Measurements from ENCODE around the gene UTF1. TPM values are rescaled to one million over a fixed set of nuclear protein-coding genes. Genes with fewer than 3 reads are reported as not detected.

UTF1 gene
- total RNA-seq, 1 donor from 2014 or later = not detected

DNA sequence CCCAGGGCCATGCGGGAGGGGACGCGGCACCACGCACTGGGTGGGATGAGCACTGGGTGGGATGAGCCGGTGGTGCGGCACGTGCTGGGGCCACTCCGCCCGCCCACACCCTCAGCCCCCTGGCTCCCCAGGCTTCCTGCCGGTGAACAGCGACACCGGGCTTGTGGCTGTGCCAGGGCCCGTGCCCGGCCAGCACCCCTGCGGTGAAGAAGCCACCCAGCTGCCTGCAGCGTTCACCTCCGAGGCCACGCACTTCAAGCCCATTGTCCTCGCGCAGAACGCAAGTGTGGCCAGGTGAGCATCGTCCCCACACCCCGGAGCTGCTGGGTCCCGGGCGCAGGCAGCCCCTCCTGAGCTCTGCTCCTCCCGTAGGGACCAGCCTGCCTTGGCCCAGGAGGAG, 31.8 kb upstream of the UTF1 start:
- peaks cover 5% of the 10 kb centered on the region for H3K4me1 Mint-ChIP-seq
- H3K79me2 ChIP-seq (ENCODE audit: low read depth) = no peaks in the 10 kb centered on the region
- peaks cover 8% of the 10 kb centered on the region for H3K27me3 Mint-ChIP-seq (ENCODE audit: insufficient read depth, low read depth)
- no peaks in the 10 kb centered on the region for H3K4me1 ChIP-seq
- H3K36me3 ChIP-seq = no peaks in the 10 kb centered on the region
- TF ChIP-seq EZH2 (IDR thresholded peaks at IDR 0.05) (no peak), EZH2phosphoT487 (IDR thresholded peaks at IDR 0.05) (no peak)
- TF ChIP-seq, protein P1, sequence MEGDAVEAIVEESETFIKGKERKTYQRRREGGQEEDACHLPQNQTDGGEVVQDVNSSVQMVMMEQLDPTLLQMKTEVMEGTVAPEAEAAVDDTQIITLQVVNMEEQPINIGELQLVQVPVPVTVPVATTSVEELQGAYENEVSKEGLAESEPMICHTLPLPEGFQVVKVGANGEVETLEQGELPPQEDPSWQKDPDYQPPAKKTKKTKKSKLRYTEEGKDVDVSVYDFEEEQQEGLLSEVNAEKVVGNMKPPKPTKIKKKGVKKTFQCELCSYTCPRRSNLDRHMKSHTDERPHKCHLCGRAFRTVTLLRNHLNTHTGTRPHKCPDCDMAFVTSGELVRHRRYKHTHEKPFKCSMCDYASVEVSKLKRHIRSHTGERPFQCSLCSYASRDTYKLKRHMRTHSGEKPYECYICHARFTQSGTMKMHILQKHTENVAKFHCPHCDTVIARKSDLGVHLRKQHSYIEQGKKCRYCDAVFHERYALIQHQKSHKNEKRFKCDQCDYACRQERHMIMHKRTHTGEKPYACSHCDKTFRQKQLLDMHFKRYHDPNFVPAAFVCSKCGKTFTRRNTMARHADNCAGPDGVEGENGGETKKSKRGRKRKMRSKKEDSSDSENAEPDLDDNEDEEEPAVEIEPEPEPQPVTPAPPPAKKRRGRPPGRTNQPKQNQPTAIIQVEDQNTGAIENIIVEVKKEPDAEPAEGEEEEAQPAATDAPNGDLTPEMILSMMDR (IDR thresholded peaks at IDR 0.05) = no peak
- H3K36me3 Mint-ChIP-seq = peaks cover 1% of the 10 kb centered on the region
- no peaks in the 10 kb centered on the region for H3K9me3 ChIP-seq (ENCODE audit: low read depth)
- no peaks in the 10 kb centered on the region for H3F3A ChIP-seq (ENCODE audit: low read depth)
- no peak overlapping the region for H3K27ac ChIP-seq
- no peak overlapping the region for H3K4me2 ChIP-seq
- H3K27ac Mint-ChIP-seq = no peak overlapping the region
- H2AFZ ChIP-seq (replicated peaks) = no peak overlapping the region
- peaks cover 4% of the 10 kb centered on the region for H3K9me3 Mint-ChIP-seq
- H3K4me3 ChIP-seq = no peak overlapping the region
- no peaks in the 10 kb centered on the region for H3K27me3 ChIP-seq
- H4K20me1 ChIP-seq (ENCODE audit: low read depth) = no peaks in the 10 kb centered on the region
- no peak for DNase-seq (ENCODE audit: low spot score)
- H3K9ac ChIP-seq = no peak overlapping the region
- no peak overlapping the region for H3K4me3 Mint-ChIP-seq

GRCh38 chr10:133198621-133199487, 31.2 kb upstream of the UTF1 start:
- no peak for DNase-seq (ENCODE audit: low spot score)
- H3F3A ChIP-seq (ENCODE audit: low read depth) = no peaks in the 10 kb centered on the region
- H3K9me3 Mint-ChIP-seq = no peaks in the 10 kb centered on the region
- no peaks in the 10 kb centered on the region for H3K79me2 ChIP-seq (ENCODE audit: low read depth)
- no peaks in the 10 kb centered on the region for H4K20me1 ChIP-seq (ENCODE audit: low read depth)
- H3K36me3 Mint-ChIP-seq = peaks cover 1% of the 10 kb centered on the region
- no peak overlapping the region for H3K27ac Mint-ChIP-seq
- H3K9ac ChIP-seq = no peak overlapping the region
- H3K4me3 ChIP-seq = no peak overlapping the region
- no peak overlapping the region for H3K27ac ChIP-seq
- peaks cover 6% of the 10 kb centered on the region for H3K27me3 Mint-ChIP-seq (ENCODE audit: insufficient read depth, low read depth)
- H3K4me1 ChIP-seq = no peaks in the 10 kb centered on the region
- H3K4me2 ChIP-seq = no peak overlapping the region
- H3K4me1 Mint-ChIP-seq = peaks cover 5% of the 10 kb centered on the region
- H3K36me3 ChIP-seq = no peaks in the 10 kb centered on the region
- H3K4me3 Mint-ChIP-seq = no peak overlapping the region
- TF ChIP-seq EZH2 (IDR thresholded peaks at IDR 0.05) = no peak
- TF ChIP-seq EZH2phosphoT487 (IDR thresholded peaks at IDR 0.05) = no peak
- TF ChIP-seq, protein P1 (IDR thresholded peaks at IDR 0.05) = no peak
- H2AFZ ChIP-seq (replicated peaks) = no peak overlapping the region
- H3K27me3 ChIP-seq = no peaks in the 10 kb centered on the region
- H3K9me3 ChIP-seq (ENCODE audit: low read depth) = no peaks in the 10 kb centered on the region

DNA sequence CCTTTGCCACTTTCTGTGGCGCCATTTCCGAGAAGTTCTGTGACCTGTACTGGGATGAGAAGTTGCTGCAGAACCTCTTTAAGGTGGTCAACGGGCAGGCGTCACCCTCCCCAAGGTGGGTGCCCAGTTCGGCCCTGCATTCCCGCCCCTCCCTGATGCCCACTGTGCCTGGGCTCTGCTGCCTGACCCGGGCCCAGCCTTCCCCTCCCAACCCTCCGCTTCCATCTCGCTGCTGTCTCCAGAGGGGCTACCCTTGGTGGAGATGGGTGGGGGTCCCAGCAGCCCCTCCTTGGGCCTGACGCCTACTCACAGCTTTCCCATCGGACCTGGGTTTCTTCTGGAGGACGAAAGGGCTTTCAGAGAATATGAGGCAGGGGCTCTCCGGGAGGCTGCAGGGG, 30.5 kb upstream of the UTF1 start:
- Histone ChIP-seq H3K79me2 (ENCODE audit: low read depth) (no peaks in the 10 kb centered on the region), H3K4me3 (no peak overlapping the region), H3K27me3 (no peaks in the 10 kb centered on the region), H2AFZ (replicated peaks) (no peak overlapping the region), H3F3A (ENCODE audit: low read depth) (no peaks in the 10 kb centered on the region), H3K4me2 (no peak overlapping the region), H3K9ac (no peak overlapping the region), H3K27ac (no peak overlapping the region), H3K9me3 (ENCODE audit: low read depth) (no peaks in the 10 kb centered on the region), H3K4me1 (no peaks in the 10 kb centered on the region), H4K20me1 (ENCODE audit: low read depth) (no peaks in the 10 kb centered on the region), H3K36me3 (no peaks in the 10 kb centered on the region)
- Mint-ChIP-seq H3K9me3 (no peaks in the 10 kb centered on the region), H3K4me3 (no peak overlapping the region), H3K27ac (no peak overlapping the region), H3K36me3 (peaks cover 1% of the 10 kb centered on the region), H3K27me3 (ENCODE audit: insufficient read depth, low read depth) (peaks cover 7% of the 10 kb centered on the region), H3K4me1 (peaks cover 5% of the 10 kb centered on the region)
- no peak for DNase-seq (ENCODE audit: low spot score)
- TF ChIP-seq, protein P1 (IDR thresholded peaks at IDR 0.05) = no peak
- TF ChIP-seq EZH2phosphoT487 (IDR thresholded peaks at IDR 0.05) (no peak), EZH2 (IDR thresholded peaks at IDR 0.05) (no peak)
